GM12891 (cell line): Measurements from ENCODE around the gene CLIC5.

Experiments used
- DNase-seq: peaks from one replicate; pipeline ENCODE4 v3.0.0; 2011; ENCODE audit warnings: low spot score; ENCODE audit not compliant: insufficient read length
- FAIRE-seq: peaks from 2 replicates; lab custom pipeline; 2011; peaks lifted over from hg19 to GRCh38; lab: Jason Lieb, UNC
- PAX5 ChIP-seq: IDR thresholded peaks from 2 replicates; pipeline ENCODE4 v1.6.1; 2011; ENCODE audit warnings: low read length, moderate library complexity, mild to moderate bottlenecking; ENCODE audit not compliant: insufficient read depth, severe bottlenecking
- POLR2A ChIP-seq: IDR thresholded peaks from 2 replicates; pipeline ENCODE4 v1.6.1; 2011; ENCODE audit warnings: low read depth, low read length, control low read depth
- POLR2AphosphoS5 ChIP-seq: IDR thresholded peaks from 2 replicates; pipeline ENCODE4 v1.6.1; 2011; ENCODE audit warnings: low read depth, low read length, control low read depth
- POU2F2 ChIP-seq: IDR thresholded peaks from 2 replicates; pipeline ENCODE4 v1.6.1; 2011; ENCODE audit warnings: low read depth, mild to moderate bottlenecking, control low read depth, low read length, moderate library complexity
- SPI1 ChIP-seq: IDR thresholded peaks from 2 replicates; pipeline ENCODE4 v1.6.1; 2011; ENCODE audit warnings: low read depth, low read length, control low read depth
- TAF1 ChIP-seq: IDR thresholded peaks from 2 replicates; pipeline ENCODE4 v1.6.1; 2011; ENCODE audit warnings: low read depth, low read length, control low read depth

CLIC5 gene

DNA sequence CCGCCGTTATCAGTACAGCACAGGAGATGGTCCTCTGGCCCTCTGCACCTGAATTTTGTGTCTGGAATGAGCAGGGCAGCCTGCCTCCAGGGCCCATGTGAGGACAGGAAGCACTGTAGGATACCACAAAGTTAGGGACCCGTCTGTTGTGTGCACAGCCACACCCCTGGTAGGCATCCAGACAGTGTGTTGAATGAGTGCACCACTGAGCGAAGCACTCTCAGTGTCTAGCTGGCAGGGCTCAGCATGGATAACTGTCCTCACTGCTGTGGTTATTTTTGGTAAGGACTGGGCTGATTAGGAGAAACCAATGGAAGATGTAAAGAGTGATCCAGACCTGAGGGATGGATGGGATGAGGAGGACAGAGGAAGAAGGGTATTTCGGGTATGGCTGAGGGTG lies 178.7 kb downstream of the CLIC5 start:
- FAIRE-seq: no peak
- DNase-seq: no peak
- TF ChIP-seq POLR2A (no peak), PAX5 (no peak), POU2F2 (no peak), POLR2AphosphoS5 (no peak), SPI1 (no peak), TAF1 (no peak)

DNA sequence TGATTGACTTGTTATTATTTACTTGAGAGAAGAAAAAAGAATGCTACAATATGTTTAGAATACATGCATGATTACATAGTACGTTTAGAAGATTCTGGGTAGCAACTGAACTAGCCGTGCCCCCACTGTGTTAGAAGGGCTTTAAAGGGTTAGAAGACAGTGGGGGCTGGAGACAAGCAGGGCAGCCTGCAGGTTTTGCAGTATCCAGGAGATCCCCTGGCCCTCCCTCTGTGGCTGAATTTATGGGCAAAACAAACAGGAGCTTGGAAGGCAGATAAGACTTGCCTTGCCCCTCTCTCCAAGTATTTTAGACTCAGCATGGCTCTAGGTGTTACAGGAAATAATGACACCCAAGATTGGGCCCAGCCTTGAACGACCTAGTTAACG lies 179.2 kb downstream of the CLIC5 start:
- FAIRE-seq (no peak), DNase-seq (no peak)
- TF ChIP-seq TAF1 (no peak), POLR2A (no peak), POU2F2 (no peak), PAX5 (no peak), SPI1 (no peak), POLR2AphosphoS5 (no peak)

DNA sequence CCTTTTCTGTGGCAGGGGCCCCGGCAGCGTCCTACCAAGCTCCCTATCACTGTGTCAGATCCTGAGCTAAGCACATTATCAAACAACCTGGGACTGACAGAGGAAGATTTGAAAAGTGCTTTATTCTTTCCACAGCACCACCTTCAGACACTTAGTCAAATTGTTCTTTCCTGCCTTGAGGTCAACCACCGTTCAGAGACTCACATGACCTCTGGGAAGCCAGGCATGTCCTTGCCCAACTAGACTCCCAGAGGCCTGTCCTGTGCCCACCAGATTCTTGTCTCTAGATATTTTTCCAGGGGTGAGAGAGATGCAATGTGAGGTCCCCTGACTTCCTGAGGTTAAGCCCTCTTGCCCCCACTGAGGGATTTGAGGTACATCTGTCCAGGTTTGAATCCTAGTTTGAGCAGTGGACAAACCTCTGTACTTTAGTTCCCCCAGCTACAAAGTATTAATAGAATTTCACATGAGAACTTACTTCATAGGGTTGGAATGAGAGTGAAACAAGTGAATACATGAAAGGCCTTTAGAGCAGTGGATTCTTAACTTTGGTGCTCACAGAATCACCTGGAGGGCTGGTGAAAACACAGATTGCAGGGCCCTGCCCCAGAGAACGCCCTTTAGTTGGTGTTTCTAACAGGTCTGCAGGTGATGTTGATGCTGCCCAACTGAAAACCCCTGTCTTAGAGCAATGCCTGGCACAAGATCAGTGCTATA lies 179.8 kb downstream of the CLIC5 start:
- no peak for FAIRE-seq
- TF ChIP-seq POLR2AphosphoS5 (no peak), TAF1 (no peak), POLR2A (no peak), PAX5 (no peak), SPI1 (no peak), POU2F2 (no peak)
- no peak for DNase-seq

DNA sequence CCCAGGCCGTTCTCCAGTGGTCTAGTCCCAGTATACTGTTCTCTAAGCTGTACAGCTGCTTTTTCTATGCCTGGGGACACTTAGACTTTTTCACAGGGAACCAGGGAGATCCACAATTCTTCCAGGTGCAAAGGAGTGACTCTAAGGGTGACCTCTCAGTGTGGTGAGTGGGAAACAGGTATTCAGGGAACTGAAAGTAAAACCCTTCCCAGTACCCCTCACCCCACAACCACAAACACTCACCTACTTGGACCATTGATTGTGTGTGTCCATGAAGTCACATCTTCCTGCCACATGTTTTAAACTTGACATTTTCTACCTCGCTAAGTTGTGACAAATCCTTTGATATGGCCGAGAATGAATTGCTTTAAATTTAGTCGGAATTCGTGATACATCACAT lies 183.6 kb downstream of the CLIC5 start:
- FAIRE-seq (no peak), DNase-seq (no peak)
- TF ChIP-seq TAF1 (no peak), SPI1 (peak; percentile 47), POLR2AphosphoS5 (no peak)
